GM12865 (cell line): Measurements from ENCODE around the gene GPR25.

Experiments
- DNase-seq: peaks from one replicate; pipeline ENCODE4 v3.0.0; 2010; ENCODE audit warnings: low read depth
- H3K4me3 ChIP-seq: 2 replicates; pipeline ENCODE4 v1.5.1; 2011; ENCODE audit warnings: mild to moderate bottlenecking, low read depth, low read length, control low read depth
- CTCF ChIP-seq: IDR thresholded peaks from 2 replicates; pipeline ENCODE4 v1.5.1; 2011; ENCODE audit warnings: low read length, control low read depth, low read depth, inconsistent platforms; ENCODE audit not compliant: insufficient read depth; ENCODE audit errors: missing control alignments

GPR25 gene

GRCh38 chr1:200869753-200870391, 2.9 kb upstream of the GPR25 start:
- DNase-seq: peak; percentile 92
- no peak for TF ChIP-seq CTCF
- H3K4me3 ChIP-seq: peak overlapping the region; percentile 44

- DNase-seq: no peak
- TF ChIP-seq CTCF: no peak
- H3K4me3 ChIP-seq: no peak overlapping the region
Measured at GRCh38 chr1:200873116-200873670, 412 bp downstream of the GPR25 start.

- no peak overlapping the region for H3K4me3 ChIP-seq
- TF ChIP-seq CTCF: no peak
- DNase-seq: no peak
Measured at GRCh38 chr1:200873671-200874397, 1.1 kb downstream of the GPR25 start.

- H3K4me3 ChIP-seq: no peak overlapping the region
- no peak for TF ChIP-seq CTCF
- DNase-seq: no peak
Measured at GRCh38 chr1:200874694-200875093, 1.9 kb downstream of the GPR25 start.

- no peak overlapping the region for H3K4me3 ChIP-seq
- TF ChIP-seq CTCF: no peak
- no peak for DNase-seq
Measured at GRCh38 chr1:200875416-200875815, 2.6 kb downstream of the GPR25 start.

GRCh38 chr1:200877010-200877409, 4.2 kb downstream of the GPR25 start:
- no peak overlapping the region for H3K4me3 ChIP-seq
- no peak for DNase-seq
- TF ChIP-seq CTCF: no peak
